HEK293 (cell line): ENCODE data around the gene IL12B.

Experiments used
- GFI1B ChIP-seq: fragments of 450-650 bp; formaldehyde crosslinking; IDR thresholded peaks from 2 replicates; pipeline ENCODE4 v1.5.1; 2016; ENCODE audit warnings: missing biosample characterization, missing genetic modification characterization
- GLIS1 ChIP-seq: fragments of 450-650 bp; formaldehyde crosslinking; IDR thresholded peaks from 2 replicates; pipeline ENCODE4 v1.5.1; 2016; ENCODE audit warnings: missing biosample characterization, missing genetic modification characterization
- KLF1 ChIP-seq: fragments of 450-650 bp; formaldehyde crosslinking; IDR thresholded peaks from 2 replicates; pipeline ENCODE4 v1.5.1; 2016; ENCODE audit warnings: missing biosample characterization, missing genetic modification characterization
- KLF7 ChIP-seq: fragments of 450-650 bp; formaldehyde crosslinking; IDR thresholded peaks from 2 replicates; pipeline ENCODE4 v1.5.1; 2016; ENCODE audit warnings: missing biosample characterization, missing genetic modification characterization, borderline replicate concordance
- KLF9 ChIP-seq: fragments of 450-650 bp; formaldehyde crosslinking; IDR thresholded peaks from 2 replicates; pipeline ENCODE4 v1.5.1; 2016; ENCODE audit warnings: missing biosample characterization, missing genetic modification characterization, low read depth
- REPIN1 ChIP-seq: fragments of 450-650 bp; formaldehyde crosslinking; IDR thresholded peaks from 2 replicates; pipeline ENCODE4 v1.5.1; 2017; ENCODE audit warnings: missing biosample characterization, missing genetic modification characterization, low read depth
- WT1 ChIP-seq: fragments of 450-650 bp; formaldehyde crosslinking; IDR thresholded peaks from 2 replicates; pipeline ENCODE4 v1.5.1; 2016; ENCODE audit warnings: missing biosample characterization, missing genetic modification characterization
- ZBTB44 ChIP-seq: fragments of 450-650 bp; IDR thresholded peaks from 2 replicates; pipeline ENCODE4 v1.5.1; 2018; ENCODE audit warnings: missing biosample characterization, mild to moderate bottlenecking, missing genetic modification characterization
- ZBTB7A ChIP-seq: fragments of 450-650 bp; formaldehyde crosslinking; IDR thresholded peaks from 2 replicates; pipeline ENCODE4 v1.5.1; 2016; ENCODE audit warnings: low read depth, missing biosample characterization, missing genetic modification characterization
- ZFHX2 ChIP-seq: fragments of 450-650 bp; formaldehyde crosslinking; conservative IDR thresholded peaks from 2 replicates; pipeline ENCODE4 v1.5.1; 2016; ENCODE audit warnings: missing biosample characterization, missing genetic modification characterization
- ZIC2 ChIP-seq: fragments of 450-650 bp; formaldehyde crosslinking; IDR thresholded peaks from 2 replicates; pipeline ENCODE4 v1.5.1; 2016; ENCODE audit warnings: missing biosample characterization, missing genetic modification characterization
- ZNF146 ChIP-seq: fragments of 450-650 bp; formaldehyde crosslinking; IDR thresholded peaks from 2 replicates; pipeline ENCODE4 v1.5.1; 2016; ENCODE audit warnings: missing biosample characterization, missing genetic modification characterization
- ZNF239 ChIP-seq: fragments of 450-650 bp; formaldehyde crosslinking; IDR thresholded peaks from 2 replicates; pipeline ENCODE4 v1.5.1; 2016; ENCODE audit warnings: missing biosample characterization, missing genetic modification characterization
- ZNF248 ChIP-seq: fragments of 450-650 bp; formaldehyde crosslinking; IDR thresholded peaks from 2 replicates; pipeline ENCODE4 v1.5.1; 2017; ENCODE audit warnings: missing biosample characterization, missing genetic modification characterization
- ZNF26 ChIP-seq: fragments of 450-650 bp; formaldehyde crosslinking; IDR thresholded peaks from 2 replicates; pipeline ENCODE4 v1.5.1; 2016; ENCODE audit warnings: missing biosample characterization, missing genetic modification characterization
- ZNF311 ChIP-seq: fragments of 450-650 bp; formaldehyde crosslinking; IDR thresholded peaks from 2 replicates; pipeline ENCODE4 v1.5.1; 2017; ENCODE audit warnings: missing biosample characterization, missing genetic modification characterization, borderline replicate concordance
- ZNF324 ChIP-seq: fragments of 450-650 bp; formaldehyde crosslinking; IDR thresholded peaks from 2 replicates; pipeline ENCODE4 v1.5.1; 2016; ENCODE audit warnings: missing biosample characterization, missing genetic modification characterization
- ZNF341 ChIP-seq: fragments of 450-650 bp; formaldehyde crosslinking; IDR thresholded peaks from 2 replicates; pipeline ENCODE4; 2016; ENCODE audit warnings: low read depth, missing biosample characterization, missing genetic modification characterization
- ZNF362 ChIP-seq: fragments of 450-650 bp; formaldehyde crosslinking; IDR thresholded peaks from 2 replicates; pipeline ENCODE4 v1.5.1; 2016; ENCODE audit warnings: missing biosample characterization, missing genetic modification characterization
- ZNF366 ChIP-seq: fragments of 450-650 bp; formaldehyde crosslinking; conservative IDR thresholded peaks from 2 replicates; pipeline ENCODE4 v1.5.1; 2016; ENCODE audit warnings: missing biosample characterization, missing genetic modification characterization
- ZNF394 ChIP-seq: fragments of 450-650 bp; formaldehyde crosslinking; IDR thresholded peaks from 2 replicates; pipeline ENCODE4 v1.5.1; 2016; ENCODE audit warnings: missing biosample characterization, missing genetic modification characterization, mild to moderate bottlenecking, moderate library complexity, borderline replicate concordance
- ZNF488 ChIP-seq: fragments of 450-650 bp; formaldehyde crosslinking; IDR thresholded peaks from 2 replicates; pipeline ENCODE4 v1.5.1; 2016; ENCODE audit warnings: missing biosample characterization, missing genetic modification characterization
- ZNF501 ChIP-seq: fragments of 450-650 bp; formaldehyde crosslinking; IDR thresholded peaks from 2 replicates; pipeline ENCODE4 v1.5.1; 2016; ENCODE audit warnings: missing biosample characterization, missing genetic modification characterization
- ZNF518A ChIP-seq: fragments of 450-650 bp; formaldehyde crosslinking; conservative IDR thresholded peaks from 2 replicates; pipeline ENCODE4 v1.5.1; 2016; ENCODE audit warnings: low read depth, missing biosample characterization, missing genetic modification characterization
- ZNF555 ChIP-seq: fragments of 450-650 bp; formaldehyde crosslinking; conservative IDR thresholded peaks from 2 replicates; pipeline ENCODE4 v1.5.1; 2017; ENCODE audit warnings: missing biosample characterization, mild to moderate bottlenecking, missing genetic modification characterization, inconsistent platforms
- ZNF571 ChIP-seq: fragments of 450-650 bp; formaldehyde crosslinking; IDR thresholded peaks from 2 replicates; pipeline ENCODE4 v1.5.0; 2017; ENCODE audit warnings: missing biosample characterization, missing genetic modification characterization
- ZNF670 ChIP-seq: fragments of 450-650 bp; formaldehyde crosslinking; IDR thresholded peaks from 2 replicates; pipeline ENCODE4 v1.5.1; 2016; ENCODE audit warnings: missing biosample characterization, missing genetic modification characterization, low read depth
- ZNF677 ChIP-seq: fragments of 450-650 bp; IDR thresholded peaks from 2 replicates; pipeline ENCODE4 v1.5.0; 2018; ENCODE audit warnings: missing biosample characterization, mild to moderate bottlenecking, missing genetic modification characterization, moderate library complexity
- ZNF777 ChIP-seq: fragments of 450-650 bp; formaldehyde crosslinking; IDR thresholded peaks from 2 replicates; pipeline ENCODE4 v1.5.1; 2017; ENCODE audit warnings: missing biosample characterization, missing genetic modification characterization, borderline replicate concordance
- ZNF837 ChIP-seq: fragments of 450-650 bp; formaldehyde crosslinking; IDR thresholded peaks from 2 replicates; pipeline ENCODE4 v1.5.1; 2016; ENCODE audit warnings: missing biosample characterization, missing genetic modification characterization

IL12B gene

GRCh38 chr5:159331093-159331973, 1.0 kb upstream of the IL12B start (continued):
- no peak for TF ChIP-seq ZNF146
- no peak for TF ChIP-seq ZNF26
- TF ChIP-seq KLF7 (tag by site-specific recombination), result no peak
- TF ChIP-seq GLIS1 (tag by site-specific recombination), result peak; percentile 82
- no peak for TF ChIP-seq WT1 (tag by site-specific recombination)
- no peak for TF ChIP-seq ZNF670 (tag by site-specific recombination)
- no peak for TF ChIP-seq ZBTB44 (tag by site-specific recombination)
- peak; percentile 83; the same call in 1 of the 2 replicates for TF ChIP-seq ZNF501 (tag by site-specific recombination)
- no peak for TF ChIP-seq ZNF518A
- TF ChIP-seq ZNF341 (tag by site-specific recombination), result peak; percentile 88
- TF ChIP-seq KLF9, result no peak
- 0 out of 2 replicates have a peak, but pooled peaks have one; percentile 46 for TF ChIP-seq ZBTB7A
- peak; percentile 69; the same call in 1 of the 2 replicates for TF ChIP-seq ZNF394 (tag by site-specific recombination)
- no peak for TF ChIP-seq ZNF311 (tag by site-specific recombination)
- no peak for TF ChIP-seq REPIN1 (tag by site-specific recombination)
- TF ChIP-seq ZNF837 (tag by site-specific recombination), result no peak
- TF ChIP-seq ZNF248, result no peak
- 0 out of 2 replicates have a peak, but pooled peaks have one; percentile 57 for TF ChIP-seq ZIC2
- no peak for TF ChIP-seq ZNF362 (tag by site-specific recombination)
- TF ChIP-seq ZNF677 (tag by site-specific recombination), result no peak
- TF ChIP-seq ZNF488 (tag by site-specific recombination), result no peak
- TF ChIP-seq KLF1 (tag by site-specific recombination), result peak; percentile 31; the same call in 1 of the 2 replicates
- TF ChIP-seq GFI1B (tag by site-specific recombination), result no peak
- TF ChIP-seq ZNF571, result no peak
- TF ChIP-seq ZFHX2 (tag by site-specific recombination), result peak; percentile 66
- peak; percentile 47; the same call in 1 of the 2 replicates for TF ChIP-seq ZNF366 (tag by site-specific recombination)
- TF ChIP-seq ZNF324 (tag by site-specific recombination), result peak; percentile 66; the same call in 1 of the 2 replicates
- TF ChIP-seq ZNF239 (tag by site-specific recombination), result 0 out of 2 replicates have a peak, but pooled peaks have one; percentile 20
- TF ChIP-seq ZNF555 (tag by site-specific recombination), result no peak
- peak; percentile 78 for TF ChIP-seq ZNF777 (tag by site-specific recombination)
